Endothelial cell of umbilical vein (primary cell): ENCODE measurements around the gene NIPBL. TPM values are rescaled to one million over a fixed set of nuclear protein-coding genes. Genes with fewer than 3 reads are reported as not detected.

Source experiments
- BruUV-seq: library from RNA; stranded (reverse); fragments of 400-500 nt; replicated peaks from 2 replicates; lab custom pipeline; 2021; lab: Mats Ljungman, UMichigan
- CTCF ChIA-PET: fragments of 300-600, 350-600 bp; sonication (Branson Sonifier 250); formaldehyde crosslinking; loops from one replicate; lab custom pipeline; 2021; ENCODE audit warnings: antibody characterized with exemption, inconsistent platforms; lab: Charles Lee
- POLR2A ChIA-PET: fragments of 300-600, 350-600 bp; sonication (Branson Sonifier 250); formaldehyde crosslinking; loops from one replicate; lab custom pipeline; 2021; ENCODE audit warnings: antibody characterized with exemption, inconsistent platforms; lab: Charles Lee
- DNase-seq: peaks from one replicate; pipeline ENCODE4 v3.0.0-alpha.2; 2011; ENCODE audit warnings: low read depth, low spot score
- FAIRE-seq: peaks from 2 replicates; lab custom pipeline; 2011; peaks lifted over from hg19 to GRCh38; lab: Jason Lieb, UNC
- H2AFZ ChIP-seq: 2 replicates; pipeline ENCODE4 v1.6.0; 2012; ENCODE audit warnings: low read depth, low read length, control low read depth, inconsistent platforms
- H3K27ac ChIP-seq: 2 replicates; pipeline ENCODE4 v1.5.1; 2011; ENCODE audit warnings: low read depth, mild to moderate bottlenecking, control low read depth, low read length, moderate library complexity; ENCODE audit not compliant: insufficient read depth
- H3K27me3 ChIP-seq, 2 experiments: 2 replicates each; pipeline versions ENCODE4 v1.6.0 to v1.6.1; 2011; ENCODE audit warnings: low read length in 2 of 2, mixed read lengths in 1 of 2; ENCODE audit not compliant: control insufficient read depth in 2 of 2, insufficient read depth in 2 of 2
- H3K36me3 ChIP-seq, 2 experiments: 2 replicates in 1 of 2; 3 replicates in 1 of 2; pipeline ENCODE4 v1.5.1; 2011; ENCODE audit warnings: low read length in 2 of 2, mild to moderate bottlenecking in 1 of 2, moderate library complexity in 1 of 2; ENCODE audit not compliant: control insufficient read depth in 2 of 2, insufficient read depth in 2 of 2; ENCODE audit errors: extremely low read depth in 1 of 2
- H3K4me1 ChIP-seq: 3 replicates; pipeline ENCODE4 v1.5.1; 2011; ENCODE audit warnings: mild to moderate bottlenecking, low read length; ENCODE audit not compliant: control insufficient read depth, insufficient read depth; ENCODE audit errors: extremely low read depth
- H3K4me2 ChIP-seq: 2 replicates; pipeline ENCODE4 v1.6.1; 2011; ENCODE audit warnings: low read length, control low read depth, mixed read lengths; ENCODE audit not compliant: insufficient read depth
- H3K4me3 ChIP-seq, 3 experiments: fragments of 200-600 bp in 1 of 3; sonication (generic), shearing (Covaris generic) in 1 of 3; replicated peaks in 1 of 3; 2 replicates each; pipeline ENCODE4 v1.5.1; 2011 to 2016; ENCODE audit warnings: control low read depth in 3 of 3, low read length in 3 of 3, mild to moderate bottlenecking in 2 of 3, inconsistent platforms in 1 of 3, low read depth in 1 of 3, moderate library complexity in 1 of 3; ENCODE audit not compliant: insufficient read depth in 1 of 3
- H3K79me2 ChIP-seq: 2 replicates; pipeline ENCODE4 v1.6.0; 2012; ENCODE audit warnings: low read length, inconsistent platforms; ENCODE audit not compliant: control insufficient read depth, insufficient read depth
- H3K9ac ChIP-seq: replicated peaks from 2 replicates; pipeline ENCODE3; 2011; ENCODE audit warnings: low read length, control low read depth; ENCODE audit not compliant: insufficient read depth; ENCODE audit errors: extremely low read depth
- H3K9me1 ChIP-seq: replicated peaks from 3 replicates; pipeline ENCODE4 v1.6.0; 2011; ENCODE audit warnings: mild to moderate bottlenecking, low read length; ENCODE audit not compliant: control insufficient read depth, insufficient read depth; ENCODE audit errors: extremely low read depth
- H3K9me3 ChIP-seq: replicated peaks from 2 replicates; pipeline ENCODE4 v1.5.1; 2012; ENCODE audit warnings: low read length, inconsistent platforms; ENCODE audit not compliant: control insufficient read depth, insufficient read depth
- H4K20me1 ChIP-seq: replicated peaks from 2 replicates; pipeline ENCODE3; 2011; ENCODE audit warnings: mild to moderate bottlenecking, low read length; ENCODE audit not compliant: control insufficient read depth, insufficient read depth; ENCODE audit errors: extremely low read depth
- CTCF ChIP-seq, 2 donors: IDR thresholded peaks; 1 replicate in 1 of 2; 2 replicates in 1 of 2; pipeline ENCODE4 v1.5.1; 2011; ENCODE audit warnings: low read length in 2 of 2, mild to moderate bottlenecking in 2 of 2, moderate library complexity in 2 of 2, control low read depth in 1 of 2, inconsistent platforms in 1 of 2, low read depth in 1 of 2; ENCODE audit not compliant: insufficient read depth in 1 of 2; ENCODE audit errors: extremely low read depth in 1 of 2
- EZH2 ChIP-seq: IDR thresholded peaks from 2 replicates; pipeline ENCODE4 v1.6.1; 2012; ENCODE audit warnings: borderline replicate concordance, low read depth, mild to moderate bottlenecking, moderate library complexity, low read length, inconsistent platforms; ENCODE audit not compliant: severe bottlenecking
- FOS ChIP-seq: IDR thresholded peaks from 2 replicates; pipeline ENCODE4 v1.6.1; 2011; ENCODE audit warnings: mild to moderate bottlenecking, low read length, moderate library complexity, borderline replicate concordance; ENCODE audit not compliant: insufficient read depth
- GATA2 ChIP-seq: IDR thresholded peaks from 2 replicates; pipeline ENCODE4 v1.7.0; 2011; ENCODE audit warnings: low read depth, mild to moderate bottlenecking, moderate library complexity, mixed read lengths, low read length; ENCODE audit not compliant: insufficient read length, insufficient read depth
- JUN ChIP-seq: IDR thresholded peaks from 2 replicates; pipeline ENCODE4 v1.6.1; 2011; ENCODE audit warnings: borderline replicate concordance, low read depth; ENCODE audit not compliant: insufficient read length, insufficient read depth
- MAX ChIP-seq: IDR thresholded peaks from 2 replicates; pipeline ENCODE4 v1.6.1; 2011; ENCODE audit not compliant: insufficient read depth, insufficient read length
- MYC ChIP-seq: IDR thresholded peaks from one replicate; pipeline ENCODE4 v1.6.1; 2011; ENCODE audit warnings: mild to moderate bottlenecking, low read depth, low read length
- POLR2A ChIP-seq: IDR thresholded peaks from 2 replicates; pipeline ENCODE4 v1.6.1; 2012; ENCODE audit warnings: low read depth, mild to moderate bottlenecking, control low read depth, low read length
- POLR2AphosphoS5 ChIP-seq: IDR thresholded peaks from 2 replicates; pipeline ENCODE4 v1.6.1; 2012; ENCODE audit warnings: low read depth, mild to moderate bottlenecking, control low read depth, low read length, moderate library complexity; ENCODE audit not compliant: insufficient read depth
- dilution Hi-C: fragments of 300-500 bp; cut with MboI; formaldehyde crosslinking; loops from one replicate; pipeline ENCODE4 v1.15.0; 2019; ENCODE audit warnings: low sequenced_read_pairs; ENCODE audit not compliant: extremely low pct_ligation_motif_present
- intact Hi-C: fragments of 100-400 bp; cut with micrococcal nuclease; formaldehyde crosslinking; loops from one replicate; pipeline ENCODE4 v1.10.0; 2022
- polyA plus RNA-seq, 4 experiments: library from polyadenylated mRNA; depleted of rRNA in 3 of 4; stranded (reverse) in 3 of 4; unstranded in 1 of 4; fragments of >200 nt; gene quantifications; 2 replicates each; pipeline versions ENCODE4 v1.2.1 to v1.2.3, GENCODE V29; 2011 to 2012; ENCODE audit warnings: missing spikeins in 1 of 4
- total RNA-seq: library from RNA; stranded (reverse); gene quantifications from 2 replicates; pipeline ENCODE4 v1.2.3, GENCODE V29; 2021

The NIPBL gene
- total and polyA plus RNA-seq, 2 donors (not counting 3 experiments of a cell fraction or from before 2014, with no cell fraction given) = 15.5 to 50.7 TPM

GRCh38 chr5:36908544-36909260, 32.1 kb downstream of the NIPBL start:
- dilution Hi-C loops (no loop called here), intact Hi-C loops (no loop called here)
- Histone ChIP-seq H3K79me2 (peaks cover 90% of the 10 kb centered on the region), H3K9me1 (no peaks in the 10 kb centered on the region), H3K4me2 (no peak overlapping the region), H3K36me3 (no peaks in the 10 kb centered on the region), H4K20me1 (peaks cover 24% of the 10 kb centered on the region), H3K9ac (no peak overlapping the region), H3K27ac (no peak overlapping the region), H3K4me3 (no peak overlapping the region), H3K27me3 (no peaks in the 10 kb centered on the region), H3K9me3 (no peaks in the 10 kb centered on the region), H3K4me1 (no peaks in the 10 kb centered on the region), H2AFZ (no peak overlapping the region)
- FAIRE-seq (no peak), DNase-seq (no peak)
- TF ChIP-seq POLR2A = no peak
- TF ChIP-seq MAX = no peak
- no peak for TF ChIP-seq CTCF (IDR thresholded peaks at IDR 0.05; ENCODE audit: extremely low read depth in 1 of 2, insufficient read depth in 1 of 2, low read depth in 1 of 2, low read length in 2 of 2)
- TF ChIP-seq MYC = no peak
- no peak for TF ChIP-seq JUN
- no peak for TF ChIP-seq GATA2
- no peak for TF ChIP-seq FOS
- no peak for TF ChIP-seq EZH2
- no peak for TF ChIP-seq POLR2AphosphoS5
- ChIA-PET POLR2A (no interaction called here), CTCF (interaction anchor here (1.0 kb wide), 1 partner anchor 38 kb away, joined by 4 read pairs; no protein-coding TSS in a partner anchor)
- BruUV-seq = no TSS peak
